ENCODE measurements around the gene MMADHC.

The MMADHC gene

DNA sequence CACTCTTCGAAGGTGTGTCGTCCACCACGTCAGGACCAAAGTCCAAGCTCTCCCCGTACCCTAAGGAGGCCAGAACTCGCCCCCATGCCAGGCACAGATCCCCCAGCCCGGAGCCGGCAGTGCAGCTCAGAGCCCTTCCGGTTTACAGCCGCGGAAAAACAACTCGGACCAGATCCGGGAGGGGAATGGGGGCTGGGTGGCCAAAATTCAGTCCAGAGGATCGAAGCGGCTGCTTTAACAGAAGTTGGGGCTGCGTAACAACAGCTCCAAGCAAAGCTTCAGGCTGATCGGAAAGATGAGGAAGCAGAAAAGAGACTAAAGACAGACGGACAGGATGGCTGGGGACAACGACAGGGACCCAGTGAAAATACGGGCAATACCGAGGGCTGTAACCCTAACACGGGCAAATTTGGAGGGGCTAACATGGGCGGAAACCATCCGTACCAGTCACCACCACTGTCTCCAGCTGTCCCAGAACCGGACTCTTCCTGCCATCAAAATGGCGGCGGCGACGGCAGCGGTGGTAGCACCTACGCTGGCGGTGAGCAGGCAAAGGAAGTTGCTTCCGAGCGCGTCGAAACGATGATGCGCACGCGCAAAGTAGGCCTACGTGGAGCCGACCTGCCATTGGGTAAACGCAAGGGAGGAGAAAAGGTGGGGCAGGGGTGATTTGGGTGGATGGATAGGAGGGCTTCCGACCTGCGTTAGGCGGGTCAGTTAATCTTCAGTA, at the start of gene MMADHC:
Gene MMADHC (minus strand): TSS at position 556 of the 730 bp plus-strand sequence. CDS start 678 bp downstream, outside the sequence.
- peak; percentile 77 for FAIRE-seq

DNA sequence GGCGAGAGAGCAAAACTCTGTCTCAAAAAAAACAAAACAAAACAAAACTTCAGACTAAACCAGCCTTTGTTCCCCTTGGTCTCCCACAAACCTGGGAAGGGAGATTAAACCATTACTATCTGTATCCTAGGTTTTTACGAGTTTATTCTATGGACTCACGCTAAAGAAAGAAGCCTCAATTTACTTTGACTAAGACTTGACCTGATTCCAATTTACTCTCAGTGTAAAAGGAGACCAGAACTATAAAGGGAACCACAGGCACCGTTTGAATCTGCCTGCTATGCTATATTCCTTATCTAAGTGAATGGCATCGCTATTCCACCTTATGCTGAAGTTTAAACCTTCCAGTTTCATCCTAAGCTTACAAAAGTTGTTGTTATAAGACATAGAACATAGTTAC, 46.5 kb upstream of the MMADHC start:
- FAIRE-seq = no peak

More for the DNA sequence above, at the start of gene MMADHC:
- peak; percentile 89 for DNase-seq (ENCODE audit: low spot score)

DNA sequence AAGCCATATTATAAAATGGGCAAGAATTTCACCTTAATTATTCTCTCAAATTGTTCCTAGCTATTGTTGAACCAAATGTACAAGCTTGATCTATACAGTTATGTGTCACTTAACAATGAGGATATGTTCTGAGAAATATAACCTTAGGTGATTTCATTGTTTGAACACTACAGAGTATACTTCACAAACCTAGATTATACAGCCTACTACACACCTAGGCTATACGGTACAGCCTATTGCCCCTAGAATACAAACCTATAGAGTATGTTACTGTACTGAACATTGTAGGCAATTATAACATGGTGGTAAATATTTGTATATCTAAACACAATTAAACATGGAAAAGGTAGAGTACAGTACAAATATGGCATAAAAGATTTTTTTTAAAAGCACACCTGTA, 42.9 kb upstream of the MMADHC start:
- no peak for FAIRE-seq
- no peak for DNase-seq (ENCODE audit: low spot score)

More for the DNA sequence above, 46.5 kb upstream of the MMADHC start:
- no peak for DNase-seq (ENCODE audit: low spot score)

DNA sequence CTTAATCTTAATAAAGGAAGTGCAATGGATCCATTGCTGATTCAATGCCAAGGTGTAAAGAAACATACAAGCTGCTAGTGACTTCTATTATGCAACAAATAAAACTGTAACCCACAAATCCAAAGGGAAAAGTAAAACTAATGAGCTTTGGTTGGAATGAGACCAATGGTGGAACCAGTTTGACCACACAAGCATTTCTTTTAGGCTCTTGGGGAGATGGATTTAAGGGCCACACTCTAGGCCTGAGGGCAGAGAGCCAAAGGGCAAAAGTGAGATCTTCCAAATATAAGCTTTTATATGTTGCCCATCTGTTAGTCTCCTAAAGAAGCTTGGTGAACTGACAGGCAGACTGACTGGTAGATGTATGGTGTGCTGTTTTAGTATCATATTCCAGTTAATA, 41.5 kb upstream of the MMADHC start:
- DNase-seq (ENCODE audit: low spot score) = no peak
- no peak for FAIRE-seq

DNA sequence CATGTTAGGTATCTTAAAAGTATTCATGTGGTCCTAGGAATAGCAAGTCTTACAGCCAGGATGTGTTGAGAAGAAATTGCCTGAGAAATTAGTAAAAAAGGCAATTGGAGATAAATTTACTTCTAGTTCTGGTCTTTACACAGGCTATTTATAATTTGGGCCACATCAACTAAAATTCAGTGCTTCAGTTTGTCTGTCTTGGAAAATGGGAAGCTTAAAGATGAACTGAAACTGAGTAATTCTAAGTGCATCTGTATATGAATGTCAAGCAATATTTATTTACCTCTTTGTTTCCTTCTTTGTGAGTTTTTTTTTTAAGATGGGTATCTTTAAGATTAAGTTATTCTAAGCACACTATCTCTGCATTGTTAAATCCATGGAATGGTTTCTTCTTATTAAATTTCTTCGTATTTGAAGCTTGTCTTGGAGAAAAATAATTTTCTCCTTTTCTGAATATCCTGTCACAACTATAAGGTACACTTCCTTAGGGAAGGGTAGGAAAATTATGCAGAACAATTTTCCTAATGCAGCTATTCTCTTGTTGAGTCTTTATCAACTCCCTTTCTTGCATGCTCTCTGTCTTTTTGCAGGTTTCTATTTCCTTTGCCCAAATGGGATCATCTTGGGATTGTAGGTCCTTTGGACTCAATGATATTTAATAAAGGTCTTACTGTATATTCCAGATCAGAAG, 39.7 kb upstream of the MMADHC start:
- DNase-seq (ENCODE audit: low spot score) (no peak), FAIRE-seq (no peak)

DNA sequence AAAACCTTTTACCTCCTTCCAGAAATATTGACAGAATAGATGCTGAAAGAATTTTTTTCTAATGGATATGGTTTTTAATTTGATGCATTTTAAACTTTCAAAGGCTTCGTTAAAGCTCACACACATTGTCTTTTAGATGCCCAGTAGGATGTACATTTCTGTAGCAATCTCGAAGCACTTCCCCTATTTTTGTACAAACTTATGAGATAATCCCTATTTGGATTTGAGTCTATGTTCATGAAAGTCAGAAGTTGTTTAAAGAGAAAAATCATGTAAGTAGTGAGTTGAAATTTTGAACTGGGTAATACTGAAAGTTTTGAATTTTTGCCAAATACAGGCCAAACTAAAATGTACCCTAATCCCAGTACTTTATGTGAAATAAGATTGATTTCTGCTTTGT, 38.1 kb upstream of the MMADHC start:
- no peak for FAIRE-seq
- DNase-seq (ENCODE audit: low spot score) = no peak

DNA sequence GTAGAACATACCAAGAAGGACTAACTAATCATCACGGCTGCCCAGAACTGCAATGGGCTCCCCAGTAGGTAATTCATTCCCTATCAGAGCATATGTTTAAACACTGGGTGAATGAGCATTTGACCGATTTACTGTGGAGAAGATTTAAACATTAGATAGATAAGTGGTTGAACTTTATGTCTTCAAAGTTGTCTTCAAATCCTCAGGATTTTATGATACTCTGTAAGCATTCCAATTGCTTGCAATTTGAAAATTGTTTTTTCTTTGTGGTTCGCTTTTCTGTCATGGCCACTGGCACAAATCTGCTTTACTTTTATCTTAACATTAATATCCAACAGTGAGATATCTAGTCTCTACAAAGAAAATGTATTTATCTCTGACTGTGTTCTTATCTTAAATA, 37.7 kb upstream of the MMADHC start:
- DNase-seq (ENCODE audit: low spot score) (no peak), FAIRE-seq (no peak)

DNA sequence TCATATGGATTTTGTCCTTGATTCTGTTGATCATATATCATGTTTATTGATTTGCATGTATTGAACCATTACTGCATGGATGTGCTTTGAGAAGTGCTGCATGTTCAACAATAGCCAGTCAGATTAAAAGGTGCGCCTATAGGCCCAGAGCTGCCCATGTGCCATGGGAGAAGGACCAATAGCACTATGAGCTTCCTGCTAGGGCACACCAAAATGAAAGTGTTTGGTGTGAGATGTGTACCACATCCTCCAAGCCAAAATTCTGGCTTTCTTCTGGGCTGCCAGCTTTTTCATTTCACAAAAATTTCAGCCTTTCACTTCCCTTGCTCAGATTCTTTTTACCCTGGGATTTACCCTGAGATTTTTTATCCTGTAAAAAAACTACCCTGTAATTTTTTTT, 34.8 kb upstream of the MMADHC start:
- DNase-seq (ENCODE audit: low spot score) (no peak), FAIRE-seq (no peak)

DNA sequence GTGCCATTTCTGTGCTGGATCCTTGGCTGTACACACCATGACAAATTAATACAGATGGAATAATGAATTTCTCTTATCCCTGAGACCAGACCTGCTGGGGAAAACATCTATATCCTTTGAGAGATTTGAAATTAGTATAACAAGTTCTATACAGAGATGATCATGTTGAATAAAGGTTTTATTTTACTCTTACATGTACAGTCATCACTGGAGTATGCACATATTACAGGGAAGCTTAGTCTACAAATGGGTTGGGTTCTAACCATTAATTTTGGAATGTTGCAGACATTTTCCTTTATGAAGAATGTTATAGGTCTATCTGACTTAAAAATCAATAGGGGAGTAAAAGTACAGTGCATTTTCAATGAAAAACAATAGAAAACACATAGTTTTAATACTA, 29.9 kb upstream of the MMADHC start:
- DNase-seq (ENCODE audit: low spot score) = no peak
- no peak for FAIRE-seq

DNA sequence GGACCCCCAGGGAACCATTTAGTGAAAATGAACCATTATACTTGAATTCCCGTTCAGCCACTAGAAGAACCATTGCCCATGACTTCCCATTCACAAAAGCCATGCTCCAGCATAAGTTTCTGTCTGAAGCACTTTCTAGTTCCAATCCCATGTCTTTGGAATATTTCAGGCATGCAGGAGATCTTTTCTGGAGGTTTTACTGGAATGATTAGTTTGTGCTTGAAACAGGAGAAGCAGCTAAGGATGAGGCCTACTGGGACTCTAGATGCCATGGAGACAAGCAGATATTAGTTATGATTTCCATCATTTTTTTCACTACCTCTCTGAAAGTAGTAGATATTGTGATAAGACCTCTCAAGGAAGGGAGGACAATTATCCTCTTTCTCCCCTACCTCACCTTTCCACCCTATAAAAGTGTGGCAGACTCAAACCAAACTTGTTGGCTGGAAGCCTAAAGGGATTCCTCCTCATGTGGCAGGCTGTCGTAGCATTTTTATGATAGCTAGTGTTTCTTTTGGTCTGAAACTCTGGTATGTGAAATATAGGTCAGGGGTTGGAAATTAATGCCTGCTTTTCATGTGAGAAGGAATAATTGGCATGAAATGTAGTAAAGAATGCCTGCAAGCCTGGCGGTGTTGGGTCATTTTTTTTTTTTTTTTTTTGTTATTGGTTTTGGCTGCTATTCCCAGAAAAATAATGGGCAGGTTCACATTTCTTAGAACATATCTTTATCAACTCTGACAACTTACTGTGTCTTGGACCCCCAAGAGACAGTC, 29.3 kb upstream of the MMADHC start:
- no peak for DNase-seq (ENCODE audit: low spot score)
- no peak for FAIRE-seq

DNA sequence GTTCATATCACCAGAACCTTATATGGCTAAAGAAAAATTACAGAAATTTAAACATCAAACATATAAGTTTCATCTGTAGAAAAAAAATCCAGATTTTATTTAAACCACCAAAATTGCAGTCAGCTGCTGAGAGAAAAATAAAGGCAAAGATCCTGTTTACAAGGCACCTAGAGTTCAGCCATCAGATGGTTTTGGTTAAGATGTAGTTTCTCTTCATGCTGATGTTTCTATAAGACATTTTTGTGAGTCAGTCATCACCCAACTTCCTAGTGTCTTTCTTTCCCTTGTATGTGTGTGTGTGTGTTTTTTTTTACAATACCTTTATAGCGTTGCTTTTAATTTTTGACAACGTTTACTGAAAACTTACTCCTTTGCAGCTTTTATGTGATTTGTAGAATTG, 26.1 kb upstream of the MMADHC start:
- no peak for FAIRE-seq
- DNase-seq (ENCODE audit: low spot score) = no peak

DNA sequence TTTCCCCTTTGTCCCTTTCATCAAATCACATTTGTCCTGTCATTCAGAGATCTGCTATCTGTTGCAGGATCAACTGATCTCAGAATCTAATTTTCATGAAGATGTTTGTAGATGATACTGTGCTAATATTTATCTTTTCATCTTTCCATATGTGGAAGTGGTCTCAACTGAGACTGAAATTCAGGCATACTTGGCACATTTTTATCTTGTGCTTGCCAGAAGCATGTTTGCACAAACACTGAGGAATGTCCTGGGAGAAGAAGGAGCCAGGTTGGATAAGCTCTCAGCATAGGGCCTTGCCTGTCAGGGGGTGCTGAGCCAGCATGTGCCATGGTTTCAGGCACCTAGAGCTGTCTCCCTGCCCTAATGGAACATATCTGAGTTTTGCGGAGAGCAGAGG, 24.5 kb upstream of the MMADHC start:
- DNase-seq (ENCODE audit: low spot score) (no peak), FAIRE-seq (no peak)

DNA sequence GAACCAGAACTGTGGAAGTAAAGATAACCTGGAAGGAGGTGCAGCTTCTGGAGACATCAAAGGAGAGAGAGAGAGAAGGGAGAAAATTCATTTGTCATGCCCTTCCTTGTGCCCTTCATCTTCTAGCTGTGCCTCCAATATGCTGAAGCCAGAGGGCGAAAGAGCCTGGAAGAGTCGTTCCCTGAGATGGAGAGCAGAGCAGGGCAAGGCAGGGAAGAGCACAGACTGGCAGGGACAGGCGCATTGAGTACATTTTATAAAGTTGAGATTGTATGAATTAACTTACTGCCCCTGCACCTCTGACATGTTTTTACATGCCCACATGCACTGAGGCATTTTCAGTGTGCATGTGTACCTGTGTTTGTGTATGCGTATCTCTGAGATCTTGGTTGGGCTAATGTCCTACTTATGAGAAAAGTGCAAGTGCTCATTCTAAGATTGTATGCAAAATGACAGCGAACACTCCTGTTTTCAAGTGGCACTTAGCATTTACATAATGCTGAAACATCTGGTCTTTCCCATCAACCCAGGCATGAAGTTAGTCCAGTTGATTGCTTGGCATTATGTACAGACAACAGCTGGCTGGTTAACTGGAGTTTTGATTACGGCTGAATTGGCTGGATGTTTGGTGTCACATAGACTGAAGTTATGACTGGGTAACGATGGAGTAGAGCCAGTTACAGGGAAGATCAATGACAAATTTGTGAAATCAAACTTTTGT, 23.7 kb upstream of the MMADHC start:
- FAIRE-seq = no peak
- DNase-seq (ENCODE audit: low spot score) = no peak

DNA sequence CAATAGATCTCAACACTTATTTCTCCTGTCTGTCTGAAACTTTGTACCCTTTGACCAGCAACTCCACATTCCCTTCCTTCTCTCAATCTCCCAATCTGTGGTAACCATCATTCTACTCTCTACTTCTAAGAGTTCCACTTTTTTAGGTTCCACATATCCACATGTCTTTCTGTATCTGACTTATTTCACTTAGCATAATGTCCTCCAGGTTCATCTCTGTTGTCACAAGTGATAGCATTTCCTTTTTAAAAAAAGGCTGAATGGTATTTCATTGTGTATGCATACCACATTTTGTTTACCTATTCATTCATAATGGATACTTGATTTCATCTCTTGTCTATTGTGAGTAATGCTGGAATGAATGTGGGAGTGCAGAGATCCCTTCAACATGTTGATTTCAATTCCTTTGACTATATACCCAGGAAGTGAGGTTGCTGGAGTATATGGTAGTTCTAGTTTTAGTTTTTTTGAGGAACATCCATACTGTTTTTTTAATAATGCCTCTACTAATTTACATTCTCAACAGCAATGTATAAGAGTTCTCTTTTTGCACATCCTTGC, 18.8 kb upstream of the MMADHC start:
- no peak for DNase-seq (ENCODE audit: low spot score)
- no peak for FAIRE-seq

DNA sequence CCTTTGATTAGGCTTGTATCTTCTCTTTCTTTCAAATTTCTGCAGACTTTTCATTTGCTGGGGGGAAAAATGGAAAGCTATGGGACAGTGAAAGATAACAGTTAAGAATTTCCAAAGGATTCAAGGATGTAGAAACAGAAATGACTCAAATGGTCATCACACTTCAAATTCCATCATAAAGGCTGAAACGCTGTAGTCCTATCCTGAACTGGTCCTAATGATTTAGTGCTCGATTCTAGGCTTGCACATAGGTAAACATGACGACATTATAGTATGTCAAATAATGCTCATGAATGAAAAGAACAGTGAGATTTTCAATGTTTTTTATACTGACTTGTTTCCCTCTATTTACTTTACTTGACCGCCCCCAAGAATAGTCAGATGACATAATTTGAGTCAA, 15.7 kb upstream of the MMADHC start:
- DNase-seq (ENCODE audit: low spot score) (no peak), FAIRE-seq (no peak)

DNA sequence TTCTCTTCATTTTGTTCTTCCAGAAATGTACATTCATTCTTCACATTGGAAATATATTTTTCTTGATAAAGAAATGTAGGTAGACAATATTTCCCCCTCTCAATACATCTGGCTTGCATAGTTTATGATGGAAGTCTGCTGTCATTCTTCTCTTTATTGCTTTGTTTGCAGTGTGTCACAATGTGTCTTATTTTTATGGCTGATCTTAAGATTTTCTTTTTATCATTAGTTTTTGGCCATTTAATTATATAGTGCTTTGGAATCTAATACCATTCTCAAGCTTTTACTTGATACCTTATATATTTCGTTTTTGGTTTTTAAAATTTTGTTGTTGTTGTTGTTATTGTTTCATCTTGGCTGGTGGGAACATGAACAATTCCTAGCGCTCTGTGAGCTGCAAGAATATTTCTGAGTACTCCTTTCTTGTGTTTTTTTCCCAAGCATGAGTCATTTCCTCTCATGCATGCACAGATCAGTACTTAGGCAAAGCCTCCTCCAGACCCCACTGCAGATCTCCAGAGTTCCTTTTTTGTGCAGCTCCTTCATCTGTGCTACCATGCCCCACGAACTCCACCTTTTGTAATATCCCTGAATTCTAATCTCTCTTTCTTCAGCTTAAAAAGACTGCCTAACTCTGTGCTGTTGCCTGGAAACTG, 13.7 kb upstream of the MMADHC start:
- FAIRE-seq (no peak), DNase-seq (ENCODE audit: low spot score) (peak; percentile 39)

DNA sequence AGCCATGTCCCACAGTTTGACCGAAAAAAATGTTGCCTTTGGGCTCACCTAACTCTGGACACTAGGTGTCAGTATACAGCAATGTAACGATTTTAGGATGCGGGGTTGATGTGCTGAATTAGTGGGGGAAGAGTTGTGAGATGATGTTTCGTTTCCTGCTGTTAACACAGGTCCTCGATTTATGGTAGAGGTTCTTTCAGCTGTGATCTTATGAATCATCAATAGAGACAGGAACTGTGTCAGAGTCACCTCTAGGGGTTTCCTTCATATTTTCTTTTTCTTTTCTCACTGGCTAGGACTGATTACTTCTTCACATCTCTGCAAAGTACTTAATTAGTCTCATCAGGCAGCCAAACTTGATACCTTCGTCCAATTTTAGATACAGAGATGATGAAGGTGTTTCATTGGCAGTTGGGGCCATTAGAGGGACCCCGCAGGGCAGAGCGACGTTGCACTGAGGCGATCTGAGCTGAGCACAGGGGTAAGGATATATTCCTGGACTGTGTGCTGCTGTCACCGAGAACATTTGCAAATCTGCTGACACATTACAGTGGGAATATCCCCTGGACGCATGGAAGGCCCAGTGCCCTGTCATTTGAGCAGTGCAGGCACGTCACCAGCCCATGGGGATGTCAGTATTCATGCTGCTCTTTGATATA, 10.2 kb upstream of the MMADHC start:
- FAIRE-seq = peak; percentile 90

DNA sequence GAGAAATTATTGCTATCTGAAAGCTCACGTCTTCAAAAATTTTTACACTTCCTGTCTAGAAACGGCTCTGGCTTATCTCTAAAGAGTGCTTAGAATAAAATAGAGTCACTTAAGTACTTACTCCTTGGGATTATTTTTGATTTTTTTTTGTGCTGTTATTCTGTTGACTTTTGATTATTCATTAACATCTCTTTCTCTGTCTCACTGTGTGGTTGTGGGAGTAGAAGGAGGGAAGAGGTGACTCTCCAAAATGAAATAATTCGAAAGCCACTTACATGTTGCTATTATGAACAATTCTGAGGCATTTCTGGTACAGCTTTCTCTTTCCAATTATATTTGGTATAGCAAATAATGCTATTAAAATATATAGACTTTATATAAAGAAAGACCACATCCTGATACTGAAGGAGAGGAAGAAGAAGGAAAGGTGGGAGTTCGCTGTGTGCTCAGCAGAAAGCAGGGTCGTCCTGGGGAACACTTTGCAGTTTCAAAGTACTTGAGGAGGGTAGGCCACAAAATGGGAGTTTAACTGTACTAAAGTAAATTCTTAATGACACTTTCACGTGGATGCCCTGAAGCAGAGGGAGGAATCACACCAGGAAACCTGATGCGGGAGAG, 9.6 kb upstream of the MMADHC start:
- DNase-seq (ENCODE audit: low spot score) (no peak), FAIRE-seq (no peak)

More for the DNA sequence above, 10.2 kb upstream of the MMADHC start:
- DNase-seq (ENCODE audit: low spot score) = peak; percentile 88

DNA sequence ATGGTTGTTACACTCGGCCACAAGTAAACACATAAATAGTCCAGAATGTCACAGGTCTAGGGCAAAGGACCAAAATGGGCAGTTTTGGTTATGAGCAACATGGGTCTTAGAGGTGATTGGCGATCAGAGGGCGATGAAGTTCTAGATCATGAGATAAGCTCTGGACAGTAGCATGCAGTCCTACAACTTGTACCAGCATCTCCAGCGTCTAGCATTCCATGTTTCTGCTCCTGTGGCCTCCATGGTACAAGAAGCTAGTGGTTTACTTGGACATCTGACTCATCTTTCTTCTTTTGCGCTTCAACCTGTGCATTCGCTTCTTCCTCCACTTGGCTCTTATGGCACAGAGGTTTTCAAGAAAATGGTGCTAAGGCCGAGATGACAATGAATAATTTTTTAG, 8.9 kb upstream of the MMADHC start:
- FAIRE-seq (no peak), DNase-seq (ENCODE audit: low spot score) (no peak)
